SK-N-SH (cell line): ENCODE measurements around the gene TLCD5.
A peak's percentile ranks its signal among the peaks of the same experiment; 100 is the strongest.

ENCODE experiments used
- EZH2phosphoT487 ChIP-seq: fragments of 200-600 bp; sonication (generic); IDR thresholded peaks from 2 replicates; pipeline ENCODE4 v1.6.1; 2017; ENCODE audit warnings: low read depth, mixed run types, mild to moderate bottlenecking, antibody characterized with exemption, moderate library complexity, borderline replicate concordance
- RCOR1 ChIP-seq: fragments of 150-350 bp; IDR thresholded peaks from 2 replicates; pipeline ENCODE4 v1.6.1; 2017; ENCODE audit warnings: antibody characterized with exemption, low read length
- TF ChIP-seq, protein P1 (sequence below): IDR thresholded peaks from 2 replicates; pipeline ENCODE4; 2012
- TF ChIP-seq, protein P2 (sequence below): fragments of 200-600 bp; sonication (generic); IDR thresholded peaks from 2 replicates; pipeline ENCODE4 v1.6.1; 2017; ENCODE audit warnings: antibody characterized with exemption, mild to moderate bottlenecking, moderate library complexity

DNA sequence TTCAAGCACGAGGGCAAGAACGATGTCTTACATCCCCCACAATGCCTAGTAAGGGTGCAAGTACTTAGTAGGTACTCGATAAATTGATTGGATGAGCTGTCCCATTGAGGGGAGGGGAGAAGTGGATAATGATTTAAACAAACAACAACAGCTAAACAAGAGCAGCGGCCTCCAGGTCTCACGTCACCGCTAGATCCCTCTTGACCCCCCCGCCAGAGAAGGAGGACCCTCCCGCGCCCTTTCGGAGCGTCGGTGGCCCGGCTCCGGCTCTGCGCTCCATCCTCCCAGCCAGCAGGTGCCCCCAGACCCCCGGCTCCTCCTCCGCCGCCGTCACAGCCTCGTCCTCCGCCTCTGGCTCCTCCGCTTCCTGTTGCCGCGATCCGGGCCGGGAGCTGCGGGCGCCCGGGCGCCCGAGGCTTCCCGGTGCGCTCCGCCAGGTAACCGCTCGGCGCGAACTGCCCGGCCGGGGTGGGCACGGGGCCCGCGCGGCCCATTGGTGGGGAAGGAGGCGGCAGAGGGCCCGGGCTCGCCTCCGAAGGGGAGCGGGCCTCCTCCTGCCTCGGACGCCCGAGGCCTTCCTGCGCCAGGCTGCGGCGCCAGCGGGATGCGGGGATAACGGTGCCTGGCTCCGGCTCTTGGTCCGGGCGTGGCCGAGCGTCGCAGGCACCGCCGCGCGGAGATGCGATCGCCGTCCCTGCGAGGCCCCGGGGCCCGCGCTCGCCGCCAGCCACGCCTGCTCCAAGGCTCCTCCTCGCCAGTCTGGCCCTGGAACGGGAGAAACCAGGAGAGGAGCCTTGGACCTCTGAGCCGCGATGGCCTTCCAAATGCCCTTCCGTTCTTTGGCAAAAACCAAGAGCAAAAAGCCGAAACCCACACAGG, at the start of gene TLCD5:
- TF ChIP-seq RCOR1 (no peak), EZH2phosphoT487 (no peak)
- TF ChIP-seq, protein P1, sequence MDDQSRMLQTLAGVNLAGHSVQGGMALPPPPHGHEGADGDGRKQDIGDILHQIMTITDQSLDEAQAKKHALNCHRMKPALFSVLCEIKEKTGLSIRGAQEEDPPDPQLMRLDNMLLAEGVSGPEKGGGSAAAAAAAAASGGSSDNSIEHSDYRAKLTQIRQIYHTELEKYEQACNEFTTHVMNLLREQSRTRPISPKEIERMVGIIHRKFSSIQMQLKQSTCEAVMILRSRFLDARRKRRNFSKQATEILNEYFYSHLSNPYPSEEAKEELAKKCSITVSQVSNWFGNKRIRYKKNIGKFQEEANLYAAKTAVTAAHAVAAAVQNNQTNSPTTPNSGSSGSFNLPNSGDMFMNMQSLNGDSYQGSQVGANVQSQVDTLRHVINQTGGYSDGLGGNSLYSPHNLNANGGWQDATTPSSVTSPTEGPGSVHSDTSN, result no peak
- TF ChIP-seq, protein P2, sequence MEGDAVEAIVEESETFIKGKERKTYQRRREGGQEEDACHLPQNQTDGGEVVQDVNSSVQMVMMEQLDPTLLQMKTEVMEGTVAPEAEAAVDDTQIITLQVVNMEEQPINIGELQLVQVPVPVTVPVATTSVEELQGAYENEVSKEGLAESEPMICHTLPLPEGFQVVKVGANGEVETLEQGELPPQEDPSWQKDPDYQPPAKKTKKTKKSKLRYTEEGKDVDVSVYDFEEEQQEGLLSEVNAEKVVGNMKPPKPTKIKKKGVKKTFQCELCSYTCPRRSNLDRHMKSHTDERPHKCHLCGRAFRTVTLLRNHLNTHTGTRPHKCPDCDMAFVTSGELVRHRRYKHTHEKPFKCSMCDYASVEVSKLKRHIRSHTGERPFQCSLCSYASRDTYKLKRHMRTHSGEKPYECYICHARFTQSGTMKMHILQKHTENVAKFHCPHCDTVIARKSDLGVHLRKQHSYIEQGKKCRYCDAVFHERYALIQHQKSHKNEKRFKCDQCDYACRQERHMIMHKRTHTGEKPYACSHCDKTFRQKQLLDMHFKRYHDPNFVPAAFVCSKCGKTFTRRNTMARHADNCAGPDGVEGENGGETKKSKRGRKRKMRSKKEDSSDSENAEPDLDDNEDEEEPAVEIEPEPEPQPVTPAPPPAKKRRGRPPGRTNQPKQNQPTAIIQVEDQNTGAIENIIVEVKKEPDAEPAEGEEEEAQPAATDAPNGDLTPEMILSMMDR, result peak; percentile 34
